GM18508 (cell line): ENCODE data around the gene BMPR2.
"Not testable (repeated sequence)": the region's sequence is repeated elsewhere in the genome, so short reads cannot be mapped to it uniquely, and the experiment has no call there.

ENCODE experiments used
- ATAC-seq: cut with Tn5 transposase; IDR thresholded peaks from one replicate; pipeline ENCODE4 v1.9.1; 2021; ENCODE audit warnings: moderate number of reproducible peaks; ENCODE audit not compliant: insufficient read depth, unreplicated experiment

BMPR2 gene

GRCh38 chr2:202375609-202376408 lies at the start of gene BMPR2:
Gene BMPR2 (plus strand): TSS chr2:202376327. CDS start chr2:202377475, 1,148 bp downstream.
- ATAC-seq, result peak; percentile 28

DNA sequence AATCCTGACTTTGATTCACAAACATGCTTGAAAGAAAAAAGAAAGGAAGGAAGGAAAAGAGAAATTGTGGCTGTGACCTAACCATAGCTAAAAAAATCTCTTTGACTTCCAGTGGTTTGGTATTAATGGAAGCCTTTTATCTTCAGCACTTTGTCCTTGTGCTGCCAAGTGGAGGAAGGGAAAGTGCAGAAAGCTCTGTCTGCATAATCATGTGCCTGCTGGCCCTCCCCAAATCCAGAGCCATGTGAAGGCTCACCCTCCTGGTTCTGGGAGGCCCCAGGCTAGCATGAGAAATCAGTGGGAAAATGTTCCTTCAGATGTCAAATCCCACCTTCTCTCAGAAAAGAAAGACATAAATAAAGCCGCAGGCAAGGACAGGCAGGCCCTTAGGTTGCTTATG lies 48.3 kb upstream of the BMPR2 start:
- ATAC-seq, result no peak

- ATAC-seq, result no peak
Observed at GRCh38 chr2:202335791-202336467, 40.2 kb upstream of the BMPR2 start.

DNA sequence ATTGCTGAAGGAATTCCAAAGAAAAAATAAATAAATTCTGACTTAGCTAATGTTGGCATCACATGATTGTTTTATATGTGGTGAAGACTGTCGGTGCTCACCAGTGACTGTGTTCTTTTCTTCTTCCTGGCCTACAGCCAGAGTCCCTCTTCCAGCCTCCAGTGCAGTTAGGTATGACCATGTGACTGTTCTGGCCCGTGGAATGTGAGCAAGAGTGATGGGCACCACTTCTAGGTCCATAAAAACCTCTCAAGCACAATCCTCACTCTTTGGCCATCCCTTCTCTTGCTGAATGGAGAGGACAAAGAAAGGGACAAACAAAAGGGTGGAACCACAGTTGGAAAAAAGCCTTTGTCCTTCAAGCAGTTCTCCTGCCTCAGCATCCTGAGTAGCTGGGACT lies 39.0 kb upstream of the BMPR2 start:
- no peak for ATAC-seq

DNA sequence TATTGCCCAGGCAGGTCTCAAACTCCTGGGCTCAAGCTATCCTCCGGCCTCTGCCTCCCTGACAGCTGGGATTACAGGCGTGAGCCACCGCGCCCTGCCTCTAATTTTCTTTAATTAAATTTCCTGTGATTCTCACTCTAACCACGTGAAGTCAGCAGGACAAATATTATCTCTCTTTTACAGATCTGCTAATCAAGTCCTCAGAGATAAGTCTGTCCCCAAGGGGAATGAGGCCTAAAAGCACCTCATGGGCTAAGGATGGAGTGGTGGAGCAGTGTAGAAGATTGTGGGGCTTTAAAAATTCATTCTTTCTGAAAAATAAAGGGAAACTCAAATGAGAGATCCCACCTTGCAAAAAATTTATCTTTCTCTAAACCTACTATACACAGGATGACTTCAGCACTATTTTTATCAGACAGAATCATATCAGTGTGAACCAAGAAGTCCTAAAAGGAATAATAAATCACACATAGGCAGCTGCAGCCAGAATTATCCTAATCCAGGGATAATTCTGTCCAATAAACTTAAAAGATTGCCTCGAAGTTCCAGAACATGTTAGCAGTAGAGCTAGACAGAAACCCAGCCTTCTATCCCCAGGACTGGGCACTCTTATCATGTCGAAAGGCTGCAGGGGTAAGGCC lies 38.3 kb upstream of the BMPR2 start:
- ATAC-seq, result no peak

GRCh38 chr2:202339071-202339870 lies 36.9 kb upstream of the BMPR2 start:
- ATAC-seq, result no peak

GRCh38 chr2:202344178-202344577 lies 31.9 kb upstream of the BMPR2 start:
- ATAC-seq, result no peak

- no peak for ATAC-seq
Observed at GRCh38 chr2:202346180-202346579, 29.9 kb upstream of the BMPR2 start.

GRCh38 chr2:202353430-202353829 lies 22.7 kb upstream of the BMPR2 start:
- ATAC-seq, result no peak

GRCh38 chr2:202355993-202356505 lies 20.1 kb upstream of the BMPR2 start:
- ATAC-seq, result no peak

- ATAC-seq, result not testable (repeated sequence)
Observed at GRCh38 chr2:202358924-202359323, 17.2 kb upstream of the BMPR2 start.

GRCh38 chr2:202360646-202361045 lies 15.5 kb upstream of the BMPR2 start:
- no peak for ATAC-seq

GRCh38 chr2:202361108-202361507 lies 15.0 kb upstream of the BMPR2 start:
- no peak for ATAC-seq

DNA sequence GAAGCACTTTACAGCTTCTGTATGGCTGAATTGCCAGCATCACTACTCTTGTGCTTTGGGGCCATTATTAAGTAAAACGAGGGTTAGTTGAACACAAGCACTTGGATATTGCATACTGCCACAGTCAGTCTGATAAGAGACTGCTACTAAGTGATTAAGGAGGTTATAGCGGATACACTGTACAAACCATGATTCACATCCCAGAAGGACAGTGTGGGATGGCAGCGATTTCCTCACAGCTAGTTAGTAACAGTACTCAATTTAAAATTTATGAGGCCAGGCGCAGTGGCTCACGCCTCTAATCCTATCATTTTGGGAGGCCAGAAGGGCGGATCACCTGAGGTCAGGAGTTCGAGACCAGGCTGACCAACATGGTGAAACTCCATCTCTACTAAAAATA lies 2.6 kb upstream of the BMPR2 start:
- ATAC-seq, result no peak

DNA sequence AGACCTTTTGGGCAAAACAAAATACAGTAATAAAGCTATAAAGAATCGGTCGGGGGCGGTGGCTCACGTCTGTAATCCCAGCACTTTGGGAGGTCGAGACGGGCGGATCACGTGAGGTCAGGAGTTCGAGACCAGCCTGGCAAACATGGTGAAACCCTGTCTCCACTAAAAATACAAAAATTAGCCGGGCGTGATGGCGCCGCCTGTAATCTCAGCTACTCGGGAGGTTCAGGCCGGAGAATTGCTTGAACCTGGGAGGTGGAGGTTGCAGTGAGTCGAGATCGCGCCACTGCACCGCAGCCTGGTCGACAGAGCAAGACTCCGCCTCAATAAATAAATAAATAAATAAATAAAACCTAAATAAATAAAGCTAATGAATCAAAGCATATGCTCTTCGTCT lies 1.7 kb upstream of the BMPR2 start:
- ATAC-seq, result not testable (repeated sequence)

DNA sequence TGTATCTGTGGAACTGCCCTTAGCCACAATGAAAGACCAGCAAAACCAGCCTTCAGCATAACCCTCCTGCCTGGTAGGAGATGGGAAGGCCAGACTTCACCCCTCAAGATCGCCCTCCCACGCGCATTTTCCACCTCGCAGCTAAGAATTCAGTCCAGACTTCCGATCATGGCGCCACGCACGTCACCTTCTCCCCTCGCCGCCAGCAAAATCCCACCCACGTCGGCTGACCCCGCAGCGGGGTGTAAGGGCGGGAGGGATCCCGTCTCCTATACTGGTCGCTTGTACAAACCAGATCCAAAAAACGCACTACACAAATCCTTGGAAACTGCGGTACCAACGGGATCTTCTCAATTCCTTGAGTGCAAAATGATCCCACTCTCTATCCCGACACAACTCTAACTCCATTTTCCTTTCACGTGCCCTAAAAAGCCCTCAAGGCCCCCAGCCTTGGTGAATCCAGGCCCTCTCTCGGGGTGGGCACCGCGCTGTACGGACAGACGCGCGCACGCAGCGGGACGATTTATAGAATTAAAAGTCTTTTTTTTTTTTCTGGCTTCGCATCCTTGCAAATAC lies 1.0 kb upstream of the BMPR2 start:
- no peak for ATAC-seq

DNA sequence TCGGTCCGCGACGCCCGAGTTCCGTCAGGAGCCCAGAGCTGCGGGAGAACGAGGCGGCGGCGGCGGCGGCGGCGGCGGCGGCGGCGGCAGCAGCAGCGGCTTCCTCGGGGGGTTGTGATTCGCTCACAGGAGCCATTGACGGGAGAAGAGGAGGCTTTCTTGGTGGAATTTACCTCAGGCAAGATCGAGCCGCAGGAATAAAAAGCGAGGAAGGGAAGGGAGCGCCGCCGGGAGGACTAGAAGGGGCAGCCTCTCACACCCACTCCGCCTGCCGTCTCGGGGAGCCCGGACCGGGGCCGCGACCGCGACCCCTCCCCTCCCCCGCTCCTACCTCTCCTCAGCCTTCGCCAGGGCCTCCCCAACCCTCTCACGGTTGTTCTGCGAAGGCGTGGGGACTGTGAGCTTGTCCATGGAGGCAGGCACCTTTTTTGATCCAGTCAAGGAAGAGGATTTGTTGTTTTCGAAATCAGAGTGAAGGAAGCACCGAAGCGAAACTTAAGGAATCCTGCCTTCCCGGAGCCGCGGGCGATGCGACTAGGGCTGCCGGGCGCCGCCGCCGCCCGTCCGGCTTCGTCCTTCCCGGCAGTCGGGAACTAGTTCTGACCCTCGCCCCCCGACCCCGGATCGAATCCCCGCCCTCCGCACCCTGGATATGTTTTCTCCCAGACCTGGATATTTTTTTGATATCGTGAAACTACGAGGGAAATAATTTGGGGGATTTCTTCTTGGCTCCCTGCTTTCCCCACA lies 506 bp downstream of the BMPR2 start:
- no peak for ATAC-seq

- ATAC-seq, result no peak
Observed at GRCh38 chr2:202377207-202377761, 1.2 kb downstream of the BMPR2 start.

GRCh38 chr2:202378001-202378400 lies 1.9 kb downstream of the BMPR2 start:
- ATAC-seq, result no peak
